ENCODE measurements around the gene PPY.
"Not testable (repeated sequence)": the region's sequence is repeated elsewhere in the genome, so short reads cannot be mapped to it uniquely, and the experiment has no call there.

The PPY gene, protein sequence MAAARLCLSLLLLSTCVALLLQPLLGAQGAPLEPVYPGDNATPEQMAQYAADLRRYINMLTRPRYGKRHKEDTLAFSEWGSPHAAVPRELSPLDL
- total RNA-seq, result 0 to 0.22 (median 0) reads per million in 17 experiments

DNA sequence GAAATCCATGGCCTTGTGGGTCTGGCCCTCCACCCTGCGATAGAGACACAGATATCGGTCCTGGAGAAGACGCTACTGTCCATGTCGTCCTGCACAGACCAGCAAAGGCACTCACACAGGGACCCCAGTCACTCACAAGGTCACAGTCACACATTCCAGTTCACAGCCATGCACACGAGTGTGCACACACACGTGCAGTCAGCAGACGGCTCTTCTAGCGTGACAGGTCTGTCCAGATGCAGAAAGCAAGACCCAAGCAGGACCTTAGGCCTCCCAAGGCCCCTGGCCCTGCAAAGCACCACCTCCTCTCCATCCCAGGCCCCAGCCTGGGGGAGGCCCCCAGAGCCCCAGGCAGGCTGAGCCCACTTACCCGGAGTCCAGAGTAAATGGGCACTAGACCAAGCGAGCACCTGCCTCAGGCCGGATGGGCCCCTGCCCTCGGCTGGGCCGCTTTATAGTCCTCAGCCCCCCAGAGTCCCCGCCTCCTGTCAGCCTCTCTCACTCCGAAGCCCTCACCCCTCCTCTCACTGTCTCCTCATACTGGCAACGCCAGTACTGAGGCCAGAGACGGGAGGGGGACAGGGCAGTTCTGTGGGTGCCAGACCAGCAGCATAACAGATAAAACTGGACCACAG, at the start of gene PPY:
TSS of gene PPY (minus strand) at position 426 of the 635 bp plus-strand sequence. CDS start 822 bp downstream, outside the sequence.
- no peak for DNase-seq

GRCh38 chr17:43988301-43988700, 46.0 kb upstream of the PPY start:
- DNase-seq, result no peak

DNA sequence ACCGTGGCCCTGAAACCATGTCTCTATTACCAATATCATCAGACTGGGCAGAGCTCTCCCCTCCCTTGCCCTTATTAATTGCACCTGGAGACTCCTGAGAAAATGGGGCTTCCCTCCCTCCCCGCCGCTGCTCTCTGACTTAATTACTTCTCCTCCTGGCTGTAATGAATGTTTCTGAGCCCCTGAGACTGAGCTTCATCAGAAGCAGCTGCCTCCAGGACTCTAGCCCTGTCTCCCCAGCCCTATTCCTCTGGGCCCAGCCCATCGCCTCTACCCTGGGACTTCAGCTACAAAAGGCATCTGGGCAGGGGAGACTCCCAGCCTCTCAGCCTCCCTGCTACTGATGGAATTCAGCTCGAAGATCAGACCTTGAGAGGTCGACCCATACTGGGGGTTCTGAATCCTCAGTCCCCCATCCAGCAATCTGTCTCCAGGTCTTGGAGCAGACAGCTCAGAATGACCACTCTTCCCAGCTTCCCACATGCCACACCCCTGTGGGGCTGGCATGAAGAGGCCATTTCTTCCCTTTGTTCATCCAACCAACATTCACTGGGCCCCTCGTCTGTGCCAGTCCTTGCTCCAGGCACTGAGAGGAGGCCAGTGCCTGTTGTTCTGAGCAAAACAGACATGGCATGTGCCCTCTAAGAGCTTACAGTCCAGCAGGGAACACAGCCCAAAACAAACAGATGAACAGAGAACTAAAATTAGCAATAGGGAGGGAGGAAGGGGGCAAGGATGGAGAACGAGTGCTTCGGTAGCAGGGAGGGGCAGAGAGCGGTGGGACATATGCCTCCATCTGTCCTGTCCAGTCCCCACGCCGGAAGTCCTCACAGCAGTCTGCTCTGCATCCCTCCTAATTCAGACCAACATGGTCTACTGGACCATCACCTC, 45.1 kb upstream of the PPY start:
- DNase-seq, result no peak

DNA sequence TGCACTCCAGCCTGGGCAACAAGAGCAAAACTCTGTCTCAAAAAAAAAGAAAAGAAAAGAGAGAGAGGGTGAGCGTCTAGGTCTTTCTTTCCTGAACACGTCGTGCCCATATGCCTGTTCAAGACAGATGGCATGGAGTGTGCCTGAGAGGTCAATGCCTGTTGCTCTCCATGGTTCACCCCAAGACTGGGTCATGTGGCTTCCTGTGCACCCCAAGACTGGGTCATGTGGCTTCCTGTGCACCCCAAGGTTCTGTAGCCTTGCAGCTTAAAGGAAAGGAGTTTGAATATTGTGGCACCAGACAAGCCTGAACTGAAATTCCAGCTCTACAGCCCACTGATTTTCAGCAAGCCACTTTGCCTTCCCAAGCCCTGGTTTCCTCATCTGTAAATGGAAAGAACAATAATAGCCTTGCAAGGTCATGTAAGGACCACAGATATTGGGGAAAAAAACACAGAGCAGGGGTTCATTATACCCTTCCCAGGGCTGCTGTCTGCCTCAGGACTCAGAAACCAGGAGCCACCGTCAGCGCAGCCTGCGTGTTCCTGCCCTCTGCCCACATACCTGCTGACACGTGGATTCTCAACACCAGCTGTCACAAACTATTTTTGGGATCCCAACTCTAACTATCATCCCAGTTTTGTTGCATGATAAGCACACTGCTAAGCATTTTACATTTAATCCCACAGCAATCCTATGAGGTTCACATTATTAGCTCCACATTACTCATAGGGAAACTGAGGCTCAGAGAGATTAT, 44.1 kb upstream of the PPY start:
- DNase-seq, result no peak

GRCh38 chr17:43984521-43984920, 42.2 kb upstream of the PPY start:
- DNase-seq, result no peak

DNA sequence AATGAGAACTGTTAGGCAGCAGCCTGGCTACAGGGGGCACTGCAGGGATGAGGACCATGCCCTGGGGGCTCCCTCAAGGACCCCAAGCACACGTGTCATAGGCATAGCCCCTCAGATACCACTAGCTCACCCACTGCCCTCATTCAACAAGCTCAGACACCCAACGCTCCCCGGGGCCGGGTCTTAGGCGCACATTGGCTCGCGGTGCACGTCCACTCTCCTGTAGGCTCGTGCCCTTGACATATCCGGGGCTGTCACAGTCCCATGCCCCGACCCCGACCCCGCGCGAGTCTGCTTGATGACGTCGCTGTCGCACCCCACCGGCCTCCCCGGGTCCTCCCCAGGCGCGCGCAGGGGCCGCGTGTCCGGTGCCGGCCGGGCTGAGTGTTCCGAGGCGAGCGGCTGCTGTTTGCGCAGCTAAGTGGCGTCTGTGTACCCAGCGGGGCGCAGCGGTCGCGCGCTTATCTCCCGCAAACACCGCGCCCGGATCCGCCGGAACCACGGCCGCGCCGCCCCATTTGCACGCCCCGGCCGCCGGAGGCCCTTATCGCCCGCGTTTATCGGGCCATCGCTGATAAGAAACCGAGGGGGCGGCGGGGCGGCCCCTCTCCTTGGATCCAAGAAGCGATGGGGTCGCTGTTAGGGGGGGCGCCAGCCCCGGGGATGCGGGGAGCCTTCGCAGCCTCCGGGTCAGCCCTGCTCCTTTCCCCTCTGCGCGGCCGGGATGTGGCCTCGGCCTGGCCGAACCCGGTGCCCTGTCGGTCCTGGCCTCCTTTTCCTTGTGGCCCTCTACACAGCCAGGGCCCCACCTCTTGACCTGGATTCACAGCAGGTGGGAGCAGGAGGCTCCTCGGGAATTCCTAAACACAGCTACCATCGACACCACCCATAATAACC, 41.5 kb upstream of the PPY start:
- DNase-seq, result peak in 1 of 4 experiments; percentile 16

- DNase-seq, result no peak
Observed at GRCh38 chr17:43983196-43983514, 40.9 kb upstream of the PPY start.

DNA sequence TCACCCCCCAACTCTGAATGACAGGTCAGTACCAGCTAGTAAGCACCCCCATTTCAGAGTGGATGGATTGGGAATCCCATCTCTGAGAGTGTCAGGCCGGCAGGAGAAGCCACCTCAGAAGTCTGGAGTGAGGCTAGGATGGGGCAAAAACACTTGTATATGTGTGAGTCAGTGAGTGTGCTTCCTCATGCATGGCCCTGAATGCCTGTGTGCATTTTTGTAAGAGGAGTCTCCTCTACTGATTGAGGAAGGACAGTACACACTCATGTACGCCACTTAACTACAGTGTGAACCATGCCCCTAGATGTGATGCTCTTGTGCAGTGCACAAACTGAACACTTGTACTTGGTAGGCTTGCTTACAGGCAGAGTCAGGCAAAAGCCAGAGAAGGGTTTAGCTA, 39.9 kb upstream of the PPY start:
- no peak for DNase-seq

DNA sequence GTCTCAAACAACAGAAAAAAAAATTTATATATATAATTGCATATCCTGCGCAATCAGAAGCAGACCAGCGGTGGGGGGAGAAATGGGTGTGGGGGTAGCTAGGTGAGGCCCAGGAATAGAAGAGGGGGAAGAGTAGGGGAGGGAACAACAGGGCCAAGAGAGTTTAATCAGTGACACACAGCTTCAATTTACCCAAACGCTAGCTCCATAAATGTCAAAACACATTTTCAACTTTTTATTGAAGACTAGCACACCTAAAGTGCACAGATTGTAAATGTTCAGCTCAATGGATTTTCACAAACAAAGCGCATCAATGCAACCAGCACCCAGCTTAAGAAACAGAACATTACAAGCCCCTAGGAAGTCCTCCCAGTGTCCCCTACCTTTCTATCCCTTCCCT, 37.4 kb upstream of the PPY start:
- DNase-seq, result no peak

DNA sequence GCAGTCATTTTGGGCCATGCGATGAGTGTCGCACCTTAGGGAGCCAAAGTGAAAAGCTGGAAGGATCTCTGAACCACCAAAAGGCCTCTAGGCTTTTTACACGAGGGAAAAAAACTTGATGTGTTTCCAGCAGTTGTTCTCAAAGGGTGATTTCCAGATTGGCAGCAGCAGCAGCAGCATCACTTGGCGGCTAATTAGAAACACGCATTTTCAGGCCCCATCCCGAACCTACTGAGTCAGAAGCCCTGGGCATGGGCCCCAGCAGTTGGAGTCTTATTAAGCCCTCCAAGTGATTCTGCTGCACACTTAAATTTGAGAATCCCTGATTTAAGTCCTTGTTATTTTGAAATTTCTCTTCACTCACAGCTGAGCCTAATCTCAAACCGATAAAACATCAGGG, 36.7 kb upstream of the PPY start:
- no peak for DNase-seq

DNA sequence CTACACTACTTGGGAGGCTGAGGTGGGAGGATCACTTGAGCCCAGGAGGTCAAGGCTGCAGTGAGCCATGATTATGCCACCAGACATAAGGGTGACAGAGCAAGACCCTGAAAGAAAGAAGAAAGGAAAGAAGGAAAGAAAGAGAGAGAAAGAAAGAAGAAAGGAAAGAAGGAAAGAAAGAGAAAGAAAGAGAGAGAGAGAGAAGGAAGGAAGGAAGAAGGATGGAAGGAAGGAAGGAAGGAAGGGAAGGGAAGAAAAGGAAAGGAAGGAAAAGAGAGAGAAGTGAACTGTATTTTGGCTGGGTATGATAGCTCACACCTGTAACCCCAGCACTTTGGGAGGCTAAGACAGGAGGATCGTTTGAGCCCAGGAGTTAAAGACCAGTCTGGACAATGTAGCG, 35.8 kb upstream of the PPY start:
- DNase-seq, result no peak

DNA sequence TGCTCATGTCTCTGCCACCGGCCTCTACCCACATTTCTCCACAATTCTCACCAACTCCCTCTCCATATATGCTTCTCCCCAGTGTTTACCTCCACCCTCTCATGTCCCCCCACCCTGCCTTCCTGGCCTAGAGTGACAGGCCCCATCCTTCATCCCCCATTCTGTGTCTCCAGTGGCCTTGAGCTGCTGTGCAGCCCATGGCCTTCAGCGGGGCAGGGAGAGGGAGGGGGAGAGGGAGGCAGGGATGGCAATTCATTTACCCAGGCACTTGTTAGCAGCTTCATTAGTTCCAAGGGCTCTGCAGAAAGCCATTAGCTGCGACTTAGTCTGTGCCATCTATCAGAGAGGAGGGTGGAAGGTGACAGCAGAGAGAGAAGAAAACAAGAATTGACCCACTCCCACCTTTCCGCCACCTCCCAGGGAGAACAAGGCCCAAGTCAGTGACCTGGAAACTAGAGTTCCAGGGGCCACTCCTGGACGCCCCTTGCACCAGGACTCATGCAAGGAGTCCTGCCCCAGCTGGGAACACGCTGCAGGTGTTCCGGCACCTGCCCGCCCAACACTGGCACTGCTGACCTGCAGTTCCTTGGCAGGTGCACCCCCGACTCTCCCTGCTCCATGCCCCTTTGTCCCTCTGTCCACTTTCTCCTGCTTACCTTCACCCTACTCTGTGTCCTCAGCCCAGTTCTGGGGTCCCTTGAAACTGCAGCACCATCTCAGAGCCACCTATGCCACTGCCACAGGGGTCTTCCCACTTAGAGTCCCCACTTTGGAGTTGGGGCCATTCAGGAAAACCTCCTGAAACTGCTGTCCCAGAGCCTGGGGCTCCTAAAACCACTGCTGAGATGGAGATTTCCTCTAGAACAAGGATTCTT, 34.9 kb upstream of the PPY start:
- DNase-seq, result no peak

- DNase-seq, result no peak
Observed at GRCh38 chr17:43975898-43976297, 33.6 kb upstream of the PPY start.

DNA sequence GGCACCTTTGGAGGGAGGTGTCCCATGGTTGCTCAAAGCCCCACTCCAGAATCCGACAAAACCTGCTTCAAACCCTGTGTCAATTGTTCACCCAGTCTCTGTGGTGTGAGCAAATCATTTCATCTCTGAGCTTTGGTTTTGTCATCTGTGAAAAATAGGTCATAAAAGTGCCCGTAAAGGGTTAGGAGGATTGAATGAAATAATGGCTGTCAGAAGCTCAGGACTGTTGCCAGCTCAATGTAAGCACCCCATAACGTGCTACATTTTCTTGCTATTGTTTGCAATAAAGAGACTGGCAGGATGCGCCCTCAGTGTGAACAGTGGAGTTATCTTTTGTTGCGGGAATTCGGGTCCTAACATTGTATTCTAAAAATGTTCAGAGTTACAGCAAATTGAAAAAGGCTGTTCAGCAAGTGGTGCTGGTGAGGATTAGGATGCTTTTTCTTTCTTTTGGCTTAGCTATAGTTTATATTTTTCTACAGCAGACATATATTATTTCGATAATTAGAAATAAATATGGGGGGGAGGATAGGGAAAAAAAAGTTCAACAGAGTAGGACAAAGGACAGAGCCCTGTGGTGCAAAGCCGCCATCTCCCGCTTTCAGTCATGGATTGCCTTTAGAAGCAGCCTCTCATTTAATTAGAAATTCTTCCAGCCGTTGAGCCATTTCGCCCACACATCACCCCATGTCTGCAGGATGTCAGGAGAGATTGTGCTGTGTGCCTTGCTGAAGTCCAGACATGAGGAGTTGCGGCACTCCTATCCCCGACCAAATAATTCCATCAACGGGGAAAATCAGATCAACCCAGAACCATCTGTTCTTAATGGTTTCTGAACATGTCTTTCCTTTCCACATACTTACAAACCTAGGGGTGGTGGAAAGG, 32.3 kb upstream of the PPY start:
- no peak for DNase-seq

DNA sequence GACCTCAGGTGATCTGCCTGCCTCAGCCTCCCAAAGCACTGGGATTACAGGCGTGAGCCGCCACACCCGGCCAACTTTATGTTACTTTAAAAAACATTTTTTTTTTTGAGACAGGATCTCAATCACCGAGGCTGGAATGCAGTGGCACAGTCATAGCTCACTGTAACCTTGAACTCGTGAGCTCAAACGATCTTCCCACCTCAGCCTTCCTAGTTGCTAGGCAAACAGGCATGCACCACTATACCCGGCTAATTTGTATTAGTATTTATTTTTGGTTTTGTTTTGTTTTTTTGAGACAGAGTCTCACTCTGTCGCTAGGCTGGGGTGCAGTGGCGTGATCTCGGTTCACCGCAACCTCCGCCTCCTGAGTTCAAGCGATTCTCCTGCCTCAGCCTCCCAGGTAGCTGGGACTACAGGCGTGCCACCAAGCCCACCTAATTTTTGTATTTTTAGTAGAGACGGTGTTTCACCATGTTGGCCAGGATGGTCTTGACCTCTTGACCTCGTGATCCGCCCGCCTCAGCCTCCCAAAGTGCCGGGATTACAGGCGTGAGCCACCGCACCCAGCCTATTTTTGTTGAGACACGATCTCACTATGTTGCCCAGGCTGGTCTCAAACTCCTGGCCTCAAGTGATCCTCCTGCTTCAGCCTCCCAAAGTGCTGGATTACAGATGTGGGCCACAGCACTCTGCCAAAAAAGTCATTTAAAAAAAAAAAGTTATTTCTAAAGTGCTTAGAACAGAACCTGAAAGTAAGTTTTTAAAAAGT, 30.4 kb upstream of the PPY start:
- not testable (repeated sequence) for DNase-seq

DNA sequence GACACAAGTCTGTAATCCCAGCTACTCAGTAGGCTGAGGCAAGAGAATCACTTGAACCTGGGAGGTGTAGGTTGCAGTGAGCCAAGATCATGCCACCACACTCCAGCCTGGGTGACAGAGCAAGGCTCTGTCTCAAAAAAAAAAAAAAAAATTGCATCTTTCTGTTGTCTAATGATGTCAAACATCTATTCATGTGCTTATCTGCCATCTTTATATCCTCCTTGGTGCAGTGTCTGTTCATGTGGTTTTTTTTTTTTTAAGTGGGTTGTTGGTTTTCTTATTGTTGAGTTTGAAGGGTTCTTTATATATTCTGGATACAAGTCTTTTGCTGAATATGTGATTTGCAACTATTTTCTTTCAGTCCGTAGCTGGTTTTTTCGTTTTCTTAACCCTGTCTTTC, 29.2 kb upstream of the PPY start:
- DNase-seq, result not testable (repeated sequence)

DNA sequence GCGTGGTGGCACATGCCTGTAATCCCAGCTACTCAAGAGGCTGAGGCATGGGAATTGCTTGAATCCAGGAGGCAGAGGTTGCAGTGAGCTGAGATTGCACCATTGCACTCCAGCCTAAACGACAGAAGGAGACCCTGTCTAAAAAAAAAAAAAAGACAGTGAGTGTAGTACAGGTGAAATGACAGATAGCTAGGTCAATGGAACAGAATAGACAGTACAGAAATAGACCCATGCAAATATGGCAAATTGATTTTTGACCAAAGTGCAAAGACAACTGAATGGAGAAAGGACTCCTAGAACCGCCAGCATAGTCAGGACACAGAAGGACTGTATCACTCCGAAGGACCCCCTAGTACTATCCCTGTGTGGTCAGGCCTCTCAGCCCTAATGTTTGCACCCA, 28.1 kb upstream of the PPY start:
- no peak for DNase-seq

GRCh38 chr17:43967251-43967875, 25.1 kb upstream of the PPY start:
- DNase-seq, result no peak

GRCh38 chr17:43966276-43966675, 24.0 kb upstream of the PPY start:
- no peak for DNase-seq
